H1 (cell line): ENCODE results near the gene SPAG16.

Experiments used
- CTCF ChIP-seq, 3 experiments: IDR thresholded peaks; 1 replicate in 2 of 3; 2 replicates in 1 of 3; pipeline versions ENCODE4 v1.5.1 to v1.6.1; 2011; ENCODE audit warnings: low read length in 3 of 3, mild to moderate bottlenecking in 3 of 3, inconsistent platforms in 2 of 3, low read depth in 1 of 3, moderate library complexity in 1 of 3; ENCODE audit not compliant: insufficient read depth in 1 of 3; ENCODE audit errors: control extremely low read depth in 1 of 3
- GABPA ChIP-seq: IDR thresholded peaks from 2 replicates; pipeline ENCODE4 v1.6.1; 2011; ENCODE audit warnings: mild to moderate bottlenecking, low read length, moderate library complexity, borderline replicate concordance; ENCODE audit not compliant: insufficient read depth
- USF2 ChIP-seq: IDR thresholded peaks from 2 replicates; pipeline ENCODE4 v1.6.1; 2011; ENCODE audit warnings: low read length, improper control_type of control experiment

- TF ChIP-seq CTCF (IDR thresholded peaks at IDR 0.05; ENCODE audit: control extremely low read depth in 1 of 3, insufficient read depth in 1 of 3, low read depth in 1 of 3, low read length in 3 of 3), result no peak
- TF ChIP-seq USF2, result no peak
- no peak for TF ChIP-seq GABPA
These were observed at the start of gene SPAG16 for GRCh38 chr2:213284105-213285090.
